HG03045 (cell line): ENCODE data around the gene OAS1.

Experiments
- ATAC-seq: cut with Tn5 transposase; IDR thresholded peaks from one replicate; pipeline ENCODE4 v1.9.1; 2021; ENCODE audit warnings: mild to moderate bottlenecking, moderate library complexity; ENCODE audit not compliant: unreplicated experiment

The OAS1 gene

GRCh38 chr12:112964067-112964670, 57.4 kb downstream of the OAS1 start:
- ATAC-seq, result no peak

- no peak for ATAC-seq
Observed at GRCh38 chr12:112964915-112965314, 58.2 kb downstream of the OAS1 start.

- ATAC-seq, result no peak
Observed at GRCh38 chr12:112965643-112966042, 58.9 kb downstream of the OAS1 start.

GRCh38 chr12:112967306-112967705, 60.5 kb downstream of the OAS1 start:
- no peak for ATAC-seq

- ATAC-seq, result no peak
Observed at GRCh38 chr12:112967858-112968257, 61.1 kb downstream of the OAS1 start.
